Panc1 (cell line): Measurements from ENCODE around the gene CD38.

Experiments used
- CTCF ChIP-seq: fragments of 450-650 bp; IDR thresholded peaks from 2 replicates; pipeline ENCODE4 v1.5.1; 2017; ENCODE audit warnings: mild to moderate bottlenecking
- POLR2AphosphoS5 ChIP-seq: IDR thresholded peaks from 2 replicates; pipeline ENCODE4 v1.6.1; 2012; ENCODE audit warnings: mild to moderate bottlenecking, low read depth, low read length, moderate library complexity
- REST ChIP-seq, 2 experiments: IDR thresholded peaks; 2 replicates each; pipeline ENCODE4 v1.6.1; 2011 to 2012; ENCODE audit warnings: low read depth in 2 of 2, control low read depth in 1 of 2, low read length in 1 of 2, mild to moderate bottlenecking in 1 of 2, moderate library complexity in 1 of 2; ENCODE audit not compliant: insufficient read depth in 1 of 2

- TF ChIP-seq POLR2AphosphoS5: no peak
- TF ChIP-seq CTCF: peak; percentile 14; the same call in 1 of the 2 replicates
- no peak for TF ChIP-seq REST (IDR thresholded peaks at IDR 0.05; ENCODE audit: insufficient read depth in 1 of 2, low read depth in 2 of 2, low read length in 1 of 2)
Observed at GRCh38 chr4:15848191-15848842, 70.2 kb downstream of the CD38 start.
